ENCODE results near the gene NODAL.
"Not testable (repeated sequence)": the region's sequence is repeated elsewhere in the genome, so short reads cannot be mapped to it uniquely, and the experiment has no call there.

Gene NODAL

GRCh38 chr10:70441161-70441894 is at the start of gene NODAL:
NODAL (minus strand) TSS chr10:70441681; CDS start chr10:70441667, 14 bp downstream.
- DNase-seq (ENCODE audit: low read depth): no peak

- DNase-seq (ENCODE audit: low read depth): no peak
Measured at GRCh38 chr10:70490142-70490541, 48.7 kb upstream of the NODAL start.

- no peak for DNase-seq (ENCODE audit: low read depth)
Measured at GRCh38 chr10:70487824-70488223, 46.3 kb upstream of the NODAL start.

- DNase-seq (ENCODE audit: low read depth): not testable (repeated sequence)
Measured at GRCh38 chr10:70483872-70484271, 42.4 kb upstream of the NODAL start.

DNA sequence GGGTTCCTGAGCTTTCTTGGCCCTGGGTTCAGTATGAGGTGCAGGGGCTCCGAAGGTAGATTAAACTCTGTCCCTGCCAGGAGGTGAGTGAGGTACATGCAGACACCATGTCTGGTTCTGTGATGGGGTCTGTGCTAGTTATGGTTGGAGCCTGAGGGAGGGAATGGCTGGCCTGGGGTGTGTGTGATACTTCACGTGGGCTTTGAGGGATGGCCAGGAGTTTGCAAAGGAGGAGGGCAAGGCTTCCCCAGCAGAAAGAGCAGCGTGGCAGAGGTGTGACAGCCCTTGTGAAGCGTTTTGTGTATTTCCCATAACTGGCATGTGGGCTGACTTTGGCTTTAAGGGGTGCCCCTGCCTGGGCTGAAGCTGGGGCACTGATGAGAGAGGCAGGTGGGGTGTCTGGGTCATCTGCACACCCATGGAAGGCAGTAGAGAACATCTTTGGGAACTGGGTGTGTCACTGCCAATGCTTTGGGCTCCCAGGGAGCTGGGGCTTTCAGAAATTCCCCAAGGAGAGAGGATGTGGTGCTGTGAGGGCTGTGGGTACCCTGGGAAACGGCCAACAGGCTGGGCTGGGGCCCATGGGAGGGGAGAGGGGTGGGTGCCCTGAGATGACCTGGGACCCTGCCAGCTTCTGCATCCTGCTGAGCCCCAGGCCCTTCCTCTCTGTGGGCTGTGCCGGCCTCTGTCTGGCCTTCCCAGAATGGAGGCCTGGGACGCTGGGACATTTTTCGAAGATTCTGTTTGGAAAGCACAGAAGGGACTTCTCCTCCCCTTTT is 41.7 kb upstream of the NODAL start:
- no peak for DNase-seq (ENCODE audit: low read depth)

DNA sequence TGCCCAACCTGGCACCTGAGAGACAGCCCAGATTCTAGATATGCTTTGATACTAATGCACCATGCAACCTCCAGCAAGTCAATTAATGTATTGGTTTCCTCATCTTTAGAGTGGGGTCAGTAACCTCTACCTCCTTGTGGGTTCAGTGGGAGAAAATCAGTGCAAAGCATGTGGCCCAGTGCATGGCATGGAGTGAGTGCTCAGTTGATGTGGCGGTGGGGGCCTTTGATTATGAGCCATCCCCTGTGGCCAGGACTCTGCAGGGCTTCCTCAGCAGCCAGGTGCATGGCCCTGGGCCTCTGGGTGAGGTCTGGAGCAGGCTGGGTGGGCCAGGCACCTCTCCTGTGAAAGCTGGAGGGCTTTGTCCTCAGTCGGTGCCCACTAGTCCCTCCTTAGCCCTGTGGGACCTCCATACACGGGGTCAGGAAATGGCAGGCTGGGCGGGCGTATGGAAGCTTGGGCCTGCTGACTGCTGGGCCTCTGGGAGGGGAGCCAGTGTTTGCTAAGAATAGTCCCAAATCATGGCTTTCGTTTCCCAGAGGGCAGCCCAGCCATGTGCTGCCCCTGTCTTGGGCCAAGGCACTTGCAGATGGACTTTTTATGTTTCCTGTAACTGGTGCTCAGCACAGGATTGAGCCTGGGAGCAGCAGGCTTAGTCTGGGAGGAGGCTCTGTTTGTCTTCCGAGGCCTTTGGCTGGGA is 40.5 kb upstream of the NODAL start:
- no peak for DNase-seq (ENCODE audit: low read depth)

GRCh38 chr10:70481105-70481504 is 39.6 kb upstream of the NODAL start:
- no peak for DNase-seq (ENCODE audit: low read depth)

DNA sequence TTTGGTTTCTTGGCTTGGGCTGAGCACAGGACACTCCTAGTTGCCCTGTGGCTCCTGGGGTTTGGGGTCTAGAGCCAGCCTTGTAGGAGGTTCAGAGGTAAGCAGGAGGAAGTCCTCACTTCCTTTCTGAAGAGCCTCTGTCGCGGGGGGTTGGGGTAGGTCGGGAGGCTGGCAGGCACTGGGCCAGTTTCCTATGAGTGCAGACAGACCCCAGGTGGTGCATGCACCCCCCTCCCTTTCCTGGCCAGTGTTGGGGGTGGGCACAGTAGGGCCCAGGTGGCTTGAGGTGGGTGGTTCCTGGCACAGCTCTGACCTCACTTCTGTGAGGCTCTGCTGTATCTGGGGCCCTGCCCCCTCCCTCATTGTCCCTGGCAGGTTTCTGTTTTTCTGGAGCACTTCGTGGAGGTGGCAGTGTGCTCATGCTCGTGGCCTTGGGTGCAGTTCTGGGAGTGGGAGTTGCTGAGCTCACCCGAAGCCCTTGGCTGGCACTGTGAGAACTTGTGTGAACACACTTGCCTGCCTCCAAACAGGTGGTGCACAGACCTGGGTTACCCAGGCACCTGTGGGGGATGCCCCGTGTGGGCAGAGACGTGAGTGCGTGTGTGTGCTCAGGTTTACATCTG is 38.9 kb upstream of the NODAL start:
- DNase-seq (ENCODE audit: low read depth): no peak

GRCh38 chr10:70479626-70480238 is 38.3 kb upstream of the NODAL start:
- DNase-seq (ENCODE audit: low read depth): no peak

- no peak for DNase-seq (ENCODE audit: low read depth)
Measured at GRCh38 chr10:70479165-70479581, 37.7 kb upstream of the NODAL start.

- peak; percentile 11 for DNase-seq (ENCODE audit: low read depth)
Measured at GRCh38 chr10:70478191-70479164, 37.0 kb upstream of the NODAL start, which contains the start of gene PALD1. PALD1 (plus strand) TSS chr10:70478767; CDS start chr10:70525952, 47,185 bp downstream.

DNA sequence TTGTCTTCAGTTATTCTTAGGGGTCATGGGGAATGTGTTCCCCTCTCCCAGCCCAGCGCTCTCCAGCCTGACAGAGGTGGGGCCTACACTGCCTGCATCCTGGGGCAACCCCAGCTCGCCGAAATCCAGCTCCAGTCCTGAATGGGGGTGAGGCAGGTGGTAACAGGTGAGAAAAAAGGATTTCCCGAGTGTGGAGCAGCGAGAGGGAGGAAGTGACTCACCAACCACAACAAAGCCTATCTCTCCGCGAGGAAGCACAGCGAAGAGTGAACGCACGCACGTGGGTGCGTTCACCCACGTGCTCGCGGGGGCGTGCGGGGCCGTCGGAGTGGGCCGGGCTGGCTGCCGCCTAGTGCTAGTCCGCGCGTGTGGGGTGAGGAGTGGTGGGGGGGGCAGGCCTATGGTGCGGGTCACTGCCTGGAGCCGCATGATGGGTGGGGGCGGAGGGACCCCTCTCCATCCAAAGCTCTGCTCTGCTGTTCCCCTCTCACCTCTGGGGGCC is 36.2 kb upstream of the NODAL start:
- DNase-seq (ENCODE audit: low read depth): peak; percentile 64

DNA sequence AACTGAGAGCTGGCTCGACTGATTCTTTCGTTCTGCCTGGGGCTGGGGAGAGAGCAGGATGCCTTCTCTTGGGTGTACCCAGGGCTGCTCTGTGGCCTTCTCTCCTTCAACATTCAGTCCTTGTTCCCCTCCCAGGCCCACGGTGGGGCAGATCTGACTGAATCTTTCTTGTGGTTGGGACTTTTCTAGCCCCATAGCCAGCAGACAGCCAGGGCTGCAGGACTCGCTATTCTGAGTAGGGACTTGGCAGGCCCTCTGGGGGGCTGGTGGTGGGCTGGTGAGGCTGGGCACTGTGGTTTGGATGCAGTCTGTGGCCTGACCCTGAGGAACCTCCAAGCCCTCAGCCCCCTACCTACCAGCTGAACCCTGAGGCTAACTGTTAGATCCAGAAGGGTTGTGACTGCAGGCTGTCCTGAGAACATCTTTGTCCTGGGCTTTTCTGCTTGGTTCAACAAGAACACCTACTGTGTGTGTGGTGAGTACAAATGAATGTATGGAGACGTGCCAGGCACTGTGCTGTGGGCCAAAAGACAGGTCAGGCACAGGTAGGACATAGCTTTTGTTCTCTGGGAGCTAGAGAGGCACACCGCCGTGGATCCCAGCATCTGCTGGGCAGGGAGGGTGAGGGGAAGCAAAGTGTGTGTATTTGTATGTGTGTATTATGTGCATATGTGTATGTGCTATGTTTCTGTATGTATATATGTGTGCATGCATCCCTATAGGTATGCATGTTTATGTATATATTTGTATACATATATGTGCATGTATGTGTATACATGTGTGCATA is 35.0 kb upstream of the NODAL start:
- no peak for DNase-seq (ENCODE audit: low read depth)

- DNase-seq (ENCODE audit: low read depth): no peak
Measured at GRCh38 chr10:70475661-70476060, 34.2 kb upstream of the NODAL start.

- DNase-seq (ENCODE audit: low read depth): no peak
Measured at GRCh38 chr10:70474780-70475179, 33.3 kb upstream of the NODAL start.

GRCh38 chr10:70472799-70473454 is 31.4 kb upstream of the NODAL start:
- no peak for DNase-seq (ENCODE audit: low read depth)

- no peak for DNase-seq (ENCODE audit: low read depth)
Measured at GRCh38 chr10:70466951-70467350, 25.5 kb upstream of the NODAL start.

GRCh38 chr10:70465832-70466231 is 24.4 kb upstream of the NODAL start:
- no peak for DNase-seq (ENCODE audit: low read depth)

GRCh38 chr10:70465278-70465677 is 23.8 kb upstream of the NODAL start:
- no peak for DNase-seq (ENCODE audit: low read depth)

Data from activated T-helper 1 cell treated with Interleukin-2 at 50 U/mL for 16 hours (primary cell).